Keratinocyte (primary cell): ENCODE data around the gene MAP7D3.

Source experiments
- CTCF ChIP-seq, 3 experiments: IDR thresholded peaks in 1 of 3; conservative IDR thresholded peaks in 1 of 3; optimal IDR thresholded peaks in 1 of 3; 2 replicates in 2 of 3; 3 replicates in 1 of 3; pipeline versions ENCODE3 to v1.5.1; 2011; ENCODE audit warnings: low read length in 3 of 3, mild to moderate bottlenecking in 3 of 3, moderate library complexity in 2 of 3, control low read depth in 1 of 3, inconsistent platforms in 1 of 3; ENCODE audit not compliant: insufficient read depth in 2 of 3; ENCODE audit errors: extremely low read depth in 1 of 3
- EZH2 ChIP-seq: IDR thresholded peaks from one replicate; pipeline ENCODE4 v1.6.1; 2012; ENCODE audit warnings: inconsistent platforms, mild to moderate bottlenecking, low read length, moderate library complexity

DNA sequence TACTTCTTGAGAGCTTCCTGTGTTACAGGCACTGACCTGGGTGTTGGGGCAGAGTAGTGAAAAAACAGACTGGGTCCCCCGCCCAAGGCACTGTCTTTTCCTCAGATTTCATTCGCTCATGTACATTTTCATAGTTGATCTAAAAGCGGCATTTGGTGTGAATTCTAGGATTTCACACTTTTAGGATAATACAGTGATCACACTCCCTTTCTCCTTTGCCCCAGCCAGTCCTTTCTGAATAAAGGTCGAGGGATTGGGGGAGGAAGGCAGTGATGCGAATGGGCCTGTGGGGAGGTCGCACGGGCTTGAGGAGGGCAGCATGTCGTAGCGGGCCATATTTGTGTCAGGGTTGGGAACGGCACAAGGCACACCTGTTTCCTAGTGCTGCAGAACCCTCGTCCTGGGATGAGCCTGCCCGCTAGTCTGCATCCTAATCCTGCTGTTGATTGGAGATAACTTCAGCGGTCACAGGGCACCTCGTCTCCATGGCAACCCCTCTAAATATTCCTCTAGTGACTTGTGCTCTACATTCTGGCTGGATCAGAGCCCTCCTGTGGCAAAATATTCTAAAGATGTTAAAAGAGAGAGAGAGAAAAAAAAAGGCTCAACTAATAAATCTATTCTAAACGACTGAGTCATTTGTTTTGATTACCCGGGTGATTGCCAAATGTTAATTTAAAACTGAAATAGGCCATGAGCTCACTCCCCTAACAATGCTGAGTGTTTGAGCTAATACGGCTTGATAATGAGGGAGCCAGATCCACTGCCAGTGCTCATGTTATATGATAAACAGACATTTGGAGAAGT lies 82.1 kb downstream of the MAP7D3 start:
- TF ChIP-seq CTCF (optimal IDR thresholded peaks at IDR 0.05 in 1 of 3, IDR thresholded peaks at IDR 0.05 in 1 of 3, conservative IDR thresholded peaks at IDR 0.05 in 1 of 3; ENCODE audit: extremely low read depth in 1 of 3, insufficient read depth in 2 of 3, low read length in 3 of 3) (no peak), EZH2 (no peak)
